ENCODE measurements around the gene POLG.

POLG gene

DNA sequence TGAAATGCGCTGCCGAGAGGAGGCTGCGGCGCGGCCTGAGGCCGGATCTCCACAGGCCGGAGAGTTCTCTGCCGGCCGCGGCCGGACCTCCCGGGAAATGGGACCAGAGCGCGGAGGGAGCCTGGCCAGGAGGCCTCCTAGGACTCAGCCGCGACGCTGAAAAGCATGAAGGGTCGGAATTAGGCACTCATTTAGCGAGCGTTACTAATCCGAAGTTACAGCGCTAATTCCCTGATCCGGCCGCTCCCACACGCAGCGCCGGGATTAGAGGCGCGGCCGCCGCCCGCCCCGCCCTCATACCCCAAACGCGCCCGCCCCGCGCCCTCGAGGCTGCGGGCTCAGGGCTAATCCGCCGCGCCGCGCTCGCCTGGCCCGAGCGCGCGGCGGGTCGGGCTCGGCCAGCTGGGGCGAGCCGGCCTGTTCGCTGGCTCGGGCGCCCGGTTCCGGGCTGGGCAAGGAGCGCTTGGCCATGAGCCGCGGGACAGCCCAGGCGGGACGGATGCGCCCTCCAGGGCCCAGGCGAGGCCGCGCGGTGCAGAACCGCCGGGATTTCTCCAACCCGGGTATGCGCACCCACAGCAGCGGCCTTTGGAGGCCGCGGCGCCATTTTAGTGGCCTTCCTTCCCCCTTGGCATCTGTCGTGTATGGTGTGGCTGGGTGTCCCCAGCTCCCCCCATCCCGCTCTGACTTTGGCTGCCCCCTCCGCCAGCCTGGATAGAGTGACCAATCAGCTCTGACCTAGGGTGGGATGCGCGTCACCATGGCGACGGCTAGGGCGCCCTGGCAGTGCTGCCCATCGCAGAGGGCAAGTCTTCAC is 36.8 kb upstream of the POLG start (continued):
- TF ChIP-seq BCL11A (tag by site-specific recombination; IDR thresholded peaks at IDR 0.05; ENCODE audit: low read depth) (no peak), ZBTB21 (tag by site-specific recombination; IDR thresholded peaks at IDR 0.05) (no peak)
- TF ChIP-seq, protein P1, sequence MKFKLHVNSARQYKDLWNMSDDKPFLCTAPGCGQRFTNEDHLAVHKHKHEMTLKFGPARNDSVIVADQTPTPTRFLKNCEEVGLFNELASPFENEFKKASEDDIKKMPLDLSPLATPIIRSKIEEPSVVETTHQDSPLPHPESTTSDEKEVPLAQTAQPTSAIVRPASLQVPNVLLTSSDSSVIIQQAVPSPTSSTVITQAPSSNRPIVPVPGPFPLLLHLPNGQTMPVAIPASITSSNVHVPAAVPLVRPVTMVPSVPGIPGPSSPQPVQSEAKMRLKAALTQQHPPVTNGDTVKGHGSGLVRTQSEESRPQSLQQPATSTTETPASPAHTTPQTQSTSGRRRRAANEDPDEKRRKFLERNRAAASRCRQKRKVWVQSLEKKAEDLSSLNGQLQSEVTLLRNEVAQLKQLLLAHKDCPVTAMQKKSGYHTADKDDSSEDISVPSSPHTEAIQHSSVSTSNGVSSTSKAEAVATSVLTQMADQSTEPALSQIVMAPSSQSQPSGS (tag by site-specific recombination; IDR thresholded peaks at IDR 0.05; ENCODE audit: low read depth) = no peak

DNA sequence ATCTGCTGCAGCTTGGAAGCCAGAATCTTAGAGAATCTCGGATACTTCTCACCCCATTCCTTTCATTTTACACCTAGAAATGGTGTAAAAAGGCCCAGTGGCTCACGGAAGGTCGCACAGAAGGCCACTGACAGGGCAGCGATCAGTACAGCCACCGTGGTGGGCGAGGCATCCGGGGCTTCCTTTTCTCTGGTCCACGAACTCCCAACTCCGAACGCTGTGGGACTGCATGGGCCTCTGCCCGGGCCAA is 36.3 kb upstream of the POLG start:
- Histone ChIP-seq H3K9me3 (ENCODE audit: control insufficient read depth, insufficient read depth, low read depth, low read length) (no peaks in the 10 kb centered on the region), H3K36me3 (ENCODE audit: control insufficient read depth in 2 of 2, insufficient read depth in 1 of 2, low read length in 2 of 2) (no peaks in the 10 kb centered on the region), H3K4me1 (ENCODE audit: control insufficient read depth, insufficient read depth, low read length) (no peaks in the 10 kb centered on the region), H3K4me3 (ENCODE audit: low read depth, low read length) (no peak overlapping the region), H3K27ac (ENCODE audit: extremely low read depth, low read depth, low read length) (no peak overlapping the region)
- ChIA-PET POLR2A (no interaction called here), CTCF (no interaction called here)
- no peak for TF ChIP-seq MYNN (tag by site-specific recombination; IDR thresholded peaks at IDR 0.05; ENCODE audit: borderline replicate concordance)
- TF ChIP-seq ZSCAN23 (tag by site-specific recombination; IDR thresholded peaks at IDR 0.05) = no peak
- TF ChIP-seq ZNF544 (tag by site-specific recombination; IDR thresholded peaks at IDR 0.05) = no peak
- TF ChIP-seq ZSCAN30 (tag by site-specific recombination; IDR thresholded peaks at IDR 0.05) = no peak
- no peak for TF ChIP-seq ZNF600 (tag by site-specific recombination; IDR thresholded peaks at IDR 0.05)
- TF ChIP-seq ZNF837 (tag by site-specific recombination; IDR thresholded peaks at IDR 0.05) = no peak
- TF ChIP-seq, protein P2, sequence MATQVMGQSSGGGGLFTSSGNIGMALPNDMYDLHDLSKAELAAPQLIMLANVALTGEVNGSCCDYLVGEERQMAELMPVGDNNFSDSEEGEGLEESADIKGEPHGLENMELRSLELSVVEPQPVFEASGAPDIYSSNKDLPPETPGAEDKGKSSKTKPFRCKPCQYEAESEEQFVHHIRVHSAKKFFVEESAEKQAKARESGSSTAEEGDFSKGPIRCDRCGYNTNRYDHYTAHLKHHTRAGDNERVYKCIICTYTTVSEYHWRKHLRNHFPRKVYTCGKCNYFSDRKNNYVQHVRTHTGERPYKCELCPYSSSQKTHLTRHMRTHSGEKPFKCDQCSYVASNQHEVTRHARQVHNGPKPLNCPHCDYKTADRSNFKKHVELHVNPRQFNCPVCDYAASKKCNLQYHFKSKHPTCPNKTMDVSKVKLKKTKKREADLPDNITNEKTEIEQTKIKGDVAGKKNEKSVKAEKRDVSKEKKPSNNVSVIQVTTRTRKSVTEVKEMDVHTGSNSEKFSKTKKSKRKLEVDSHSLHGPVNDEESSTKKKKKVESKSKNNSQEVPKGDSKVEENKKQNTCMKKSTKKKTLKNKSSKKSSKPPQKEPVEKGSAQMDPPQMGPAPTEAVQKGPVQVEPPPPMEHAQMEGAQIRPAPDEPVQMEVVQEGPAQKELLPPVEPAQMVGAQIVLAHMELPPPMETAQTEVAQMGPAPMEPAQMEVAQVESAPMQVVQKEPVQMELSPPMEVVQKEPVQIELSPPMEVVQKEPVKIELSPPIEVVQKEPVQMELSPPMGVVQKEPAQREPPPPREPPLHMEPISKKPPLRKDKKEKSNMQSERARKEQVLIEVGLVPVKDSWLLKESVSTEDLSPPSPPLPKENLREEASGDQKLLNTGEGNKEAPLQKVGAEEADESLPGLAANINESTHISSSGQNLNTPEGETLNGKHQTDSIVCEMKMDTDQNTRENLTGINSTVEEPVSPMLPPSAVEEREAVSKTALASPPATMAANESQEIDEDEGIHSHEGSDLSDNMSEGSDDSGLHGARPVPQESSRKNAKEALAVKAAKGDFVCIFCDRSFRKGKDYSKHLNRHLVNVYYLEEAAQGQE (tag by site-specific recombination; IDR thresholded peaks at IDR 0.05) = no peak

DNA sequence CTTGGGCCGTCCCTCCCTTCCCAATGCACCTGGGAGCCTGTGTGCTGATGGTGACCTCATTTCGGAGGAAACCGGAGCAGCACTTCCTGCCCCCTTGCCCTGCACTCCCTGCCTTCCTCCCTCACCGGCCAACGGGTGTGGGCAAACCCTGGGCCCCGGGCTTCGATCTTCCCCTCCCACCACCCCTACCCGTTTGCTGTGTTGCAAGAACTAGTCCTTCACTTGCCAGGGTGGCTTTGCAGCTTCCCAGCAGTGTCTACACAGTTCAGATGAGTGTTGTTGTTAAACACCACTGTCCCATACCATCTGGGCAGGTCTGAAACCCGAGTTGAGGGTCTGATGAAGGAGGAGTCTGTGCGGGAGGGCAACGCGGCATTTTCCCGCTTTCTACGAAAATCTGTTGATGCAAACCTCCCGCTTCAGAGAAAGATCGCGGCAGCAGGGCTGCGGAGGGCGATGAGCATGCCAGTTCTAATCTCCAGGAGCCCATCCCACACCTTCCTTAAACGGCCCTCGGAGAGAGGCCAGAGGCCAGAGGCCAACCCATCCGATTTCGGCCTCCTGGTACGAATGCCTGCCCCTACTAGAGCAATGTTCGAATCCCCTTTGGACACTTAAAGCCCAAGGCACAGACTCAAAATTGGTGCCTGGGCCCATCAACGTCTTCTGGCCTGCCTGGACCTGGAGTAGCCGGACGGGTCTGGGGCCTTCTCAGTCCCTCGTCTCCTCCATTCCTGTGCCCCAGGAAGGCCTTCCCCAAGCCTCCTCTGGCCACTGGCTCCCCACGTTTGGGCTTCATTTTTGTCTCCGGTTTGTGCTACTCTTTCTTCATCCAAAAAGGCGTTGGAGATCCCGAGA is 35.7 kb upstream of the POLG start:
- H3K4me3 ChIP-seq (ENCODE audit: low read depth, low read length) = no peak overlapping the region
- H3K9me3 ChIP-seq (ENCODE audit: control insufficient read depth, insufficient read depth, low read depth, low read length) = no peaks in the 10 kb centered on the region
- no peaks in the 10 kb centered on the region for H3K4me1 ChIP-seq (ENCODE audit: control insufficient read depth, insufficient read depth, low read length)
- TF ChIP-seq, protein P3, sequence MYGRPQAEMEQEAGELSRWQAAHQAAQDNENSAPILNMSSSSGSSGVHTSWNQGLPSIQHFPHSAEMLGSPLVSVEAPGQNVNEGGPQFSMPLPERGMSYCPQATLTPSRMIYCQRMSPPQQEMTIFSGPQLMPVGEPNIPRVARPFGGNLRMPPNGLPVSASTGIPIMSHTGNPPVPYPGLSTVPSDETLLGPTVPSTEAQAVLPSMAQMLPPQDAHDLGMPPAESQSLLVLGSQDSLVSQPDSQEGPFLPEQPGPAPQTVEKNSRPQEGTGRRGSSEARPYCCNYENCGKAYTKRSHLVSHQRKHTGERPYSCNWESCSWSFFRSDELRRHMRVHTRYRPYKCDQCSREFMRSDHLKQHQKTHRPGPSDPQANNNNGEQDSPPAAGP (tag by site-specific recombination; IDR thresholded peaks at IDR 0.05) = peak; percentile 68
- TF ChIP-seq, protein P4, sequence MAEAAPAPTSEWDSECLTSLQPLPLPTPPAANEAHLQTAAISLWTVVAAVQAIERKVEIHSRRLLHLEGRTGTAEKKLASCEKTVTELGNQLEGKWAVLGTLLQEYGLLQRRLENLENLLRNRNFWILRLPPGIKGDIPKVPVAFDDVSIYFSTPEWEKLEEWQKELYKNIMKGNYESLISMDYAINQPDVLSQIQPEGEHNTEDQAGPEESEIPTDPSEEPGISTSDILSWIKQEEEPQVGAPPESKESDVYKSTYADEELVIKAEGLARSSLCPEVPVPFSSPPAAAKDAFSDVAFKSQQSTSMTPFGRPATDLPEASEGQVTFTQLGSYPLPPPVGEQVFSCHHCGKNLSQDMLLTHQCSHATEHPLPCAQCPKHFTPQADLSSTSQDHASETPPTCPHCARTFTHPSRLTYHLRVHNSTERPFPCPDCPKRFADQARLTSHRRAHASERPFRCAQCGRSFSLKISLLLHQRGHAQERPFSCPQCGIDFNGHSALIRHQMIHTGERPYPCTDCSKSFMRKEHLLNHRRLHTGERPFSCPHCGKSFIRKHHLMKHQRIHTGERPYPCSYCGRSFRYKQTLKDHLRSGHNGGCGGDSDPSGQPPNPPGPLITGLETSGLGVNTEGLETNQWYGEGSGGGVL (tag by site-specific recombination; IDR thresholded peaks at IDR 0.05) = 0 out of 2 replicates have a peak, but pooled peaks have one; percentile 14
- peak; percentile 73; the same call in 1 of the 2 replicates for TF ChIP-seq ZNF600 (tag by site-specific recombination; IDR thresholded peaks at IDR 0.05)
- TF ChIP-seq ZNF292 (tag by site-specific recombination; IDR thresholded peaks at IDR 0.05; ENCODE audit: borderline replicate concordance, low read depth) = no peak
- TF ChIP-seq WT1 (tag by site-specific recombination; IDR thresholded peaks at IDR 0.05) = peak; percentile 52; the same call in 1 of the 2 replicates
- 0 out of 2 replicates have a peak, but pooled peaks have one; percentile 12 for TF ChIP-seq SP2 (tag by site-specific recombination; IDR thresholded peaks at IDR 0.05)
- TF ChIP-seq ZBTB48 (tag by site-specific recombination; IDR thresholded peaks at IDR 0.05) = 0 out of 2 replicates have a peak, but pooled peaks have one; percentile 20
- TF ChIP-seq ZNF837 (tag by site-specific recombination; IDR thresholded peaks at IDR 0.05) = no peak
- no peaks in the 10 kb centered on the region for H3K36me3 ChIP-seq (ENCODE audit: control insufficient read depth in 2 of 2, insufficient read depth in 1 of 2, low read length in 2 of 2)
- no peak overlapping the region for H3K27ac ChIP-seq (ENCODE audit: extremely low read depth, low read depth, low read length)
- POLR2A ChIA-PET = no interaction called here
- CTCF ChIA-PET = interaction anchor here (0.6 to 2.7 kb wide), 3 partner anchors 8 to 60 kb away, joined by 3 to 26 read pairs (median 3); no protein-coding TSS in a partner anchor
